IMR-90 (cell line): ENCODE measurements around the gene MECR. TPM values are rescaled to one million over a fixed set of nuclear protein-coding genes. Genes with fewer than 3 reads are reported as not detected.

Source experiments
- ATAC-seq: fragments of 200-7000 bp; cut with Tn5 transposase; 2 replicates; pipeline ENCODE4 v1.9.1; 2020; ENCODE audit warnings: low read depth, mild to moderate bottlenecking, moderate library complexity
- BruUV-seq: library from RNA; stranded (reverse); fragments of 400-500 nt; replicated peaks from 2 replicates; lab custom pipeline; 2021; lab: Mats Ljungman, UMichigan
- CTCF ChIA-PET: fragments of 300-600 bp; formaldehyde crosslinking; extraction: SDS; loops from one replicate; lab custom pipeline; 2021; ENCODE audit warnings: antibody characterized with exemption; lab: Yijun Ruan, JAX
- POLR2A ChIA-PET: fragments of 300-600 bp; sonication (Branson Sonifier 250); formaldehyde crosslinking; loops from one replicate; lab custom pipeline; 2022; ENCODE audit warnings: antibody characterized with exemption; ENCODE audit not compliant: unreplicated experiment; lab: Charles Lee
- DNase-seq: peaks from one replicate; pipeline ENCODE4 v3.0.0; 2013
- H2AFZ ChIP-seq: replicated peaks from 2 replicates; pipeline ENCODE3; 2013; ENCODE audit warnings: low read length, mild to moderate bottlenecking; ENCODE audit not compliant: poor library complexity
- H2AK5ac ChIP-seq: 2 replicates; pipeline ENCODE4 v1.6.1; 2013; ENCODE audit warnings: low read depth, low read length, inconsistent platforms
- H2AK9ac ChIP-seq: replicated peaks from 2 replicates; pipeline ENCODE3; 2013; ENCODE audit warnings: mild to moderate bottlenecking, low read depth, low read length, moderate library complexity; ENCODE audit not compliant: poor library complexity
- H2BK120ac ChIP-seq: 2 replicates; pipeline ENCODE4 v1.6.1; 2013; ENCODE audit warnings: low read depth, low read length, inconsistent platforms
- H2BK15ac ChIP-seq: 3 replicates; pipeline ENCODE4 v1.6.1; 2013; ENCODE audit warnings: low read depth, low read length, inconsistent platforms
- H2BK20ac ChIP-seq: 2 replicates; pipeline ENCODE4 v1.6.1; 2013; ENCODE audit warnings: low read depth, mild to moderate bottlenecking, inconsistent platforms, low read length, moderate library complexity
- H2BK5ac ChIP-seq: 2 replicates; pipeline ENCODE4 v1.6.1; 2013; ENCODE audit warnings: mild to moderate bottlenecking, low read depth, low read length, inconsistent platforms; ENCODE audit not compliant: poor library complexity, severe bottlenecking
- H3K14ac ChIP-seq: replicated peaks from 2 replicates; pipeline ENCODE4 v1.6.1; 2013; ENCODE audit warnings: low read depth, low read length, inconsistent platforms
- H3K18ac ChIP-seq: 2 replicates; pipeline ENCODE4 v1.6.1; 2013; ENCODE audit warnings: low read depth, low read length, control low read depth
- H3K23ac ChIP-seq: 2 replicates; pipeline ENCODE4 v1.6.1; 2013; ENCODE audit warnings: low read depth, low read length, inconsistent platforms
- H3K27ac ChIP-seq: 2 replicates; pipeline ENCODE4 v1.5.1; 2013; ENCODE audit warnings: mild to moderate bottlenecking, control low read depth, low read length; ENCODE audit not compliant: insufficient read depth
- H3K27me3 ChIP-seq: 2 replicates; pipeline ENCODE4 v1.6.1; 2013; ENCODE audit warnings: low read length; ENCODE audit not compliant: control insufficient read depth, insufficient read depth
- H3K36me3 ChIP-seq: 2 replicates; pipeline ENCODE4 v1.6.1; 2013; ENCODE audit warnings: low read length, mixed read lengths; ENCODE audit not compliant: control insufficient read depth, insufficient read depth
- H3K4ac ChIP-seq: 2 replicates; pipeline ENCODE4 v1.6.1; 2013; ENCODE audit warnings: low read depth, low read length, inconsistent platforms
- H3K4me1 ChIP-seq: 2 replicates; pipeline ENCODE4 v1.6.1; 2013; ENCODE audit warnings: low read length, mixed read lengths; ENCODE audit not compliant: control insufficient read depth, insufficient read depth
- H3K4me2 ChIP-seq: 2 replicates; pipeline ENCODE4 v1.6.1; 2013; ENCODE audit warnings: low read depth, mild to moderate bottlenecking, control low read depth, low read length, moderate library complexity
- H3K4me3 ChIP-seq: 2 replicates; pipeline ENCODE4 v1.5.1; 2013; ENCODE audit warnings: low read depth, mild to moderate bottlenecking, control low read depth, low read length, moderate library complexity; ENCODE audit not compliant: insufficient read depth
- H3K56ac ChIP-seq: 2 replicates; pipeline ENCODE4 v1.6.1; 2013; ENCODE audit warnings: low read length, inconsistent platforms; ENCODE audit not compliant: insufficient read depth; ENCODE audit errors: extremely low read depth
- H3K79me1 ChIP-seq, 2 experiments: 2 replicates each; pipeline ENCODE4 v1.6.1; 2013; ENCODE audit warnings: low read length in 2 of 2, inconsistent platforms in 1 of 2, low read depth in 1 of 2
- H3K9ac ChIP-seq: 2 replicates; pipeline ENCODE4 v1.6.1; 2013; ENCODE audit warnings: low read depth, low read length, control low read depth
- H3K9me1 ChIP-seq: 2 replicates; pipeline ENCODE4 v1.6.1; 2013; ENCODE audit warnings: low read length, inconsistent platforms; ENCODE audit not compliant: insufficient read depth
- H3K9me3 ChIP-seq: 2 replicates; pipeline ENCODE4 v1.6.1; 2013; ENCODE audit warnings: low read length; ENCODE audit not compliant: control insufficient read depth, insufficient read depth
- H4K20me1 ChIP-seq: 2 replicates; pipeline ENCODE4 v1.6.1; 2013; ENCODE audit warnings: low read length, inconsistent platforms; ENCODE audit not compliant: insufficient read depth
- H4K5ac ChIP-seq: 2 replicates; pipeline ENCODE4 v1.6.1; 2013; ENCODE audit warnings: mild to moderate bottlenecking, low read depth, low read length, control low read depth
- H4K8ac ChIP-seq, 2 experiments: 2 replicates each; pipeline ENCODE4 v1.6.1; 2013; ENCODE audit warnings: low read depth in 2 of 2, low read length in 2 of 2, control low read depth in 1 of 2, inconsistent platforms in 1 of 2
- H4K91ac ChIP-seq: 2 replicates; pipeline ENCODE4 v1.6.1; 2013; ENCODE audit warnings: low read depth, low read length, inconsistent platforms; ENCODE audit not compliant: insufficient read depth
- CHD1 ChIP-seq: IDR thresholded peaks from 2 replicates; pipeline ENCODE4 v1.6.1; 2012; ENCODE audit warnings: low read depth, low read length, improper control_type of control experiment
- CTCF ChIP-seq: conservative IDR thresholded peaks from 2 replicates; pipeline ENCODE4 v1.5.1; 2012; ENCODE audit warnings: mild to moderate bottlenecking, low read depth, low read length, improper control_type of control experiment
- MAFK ChIP-seq: IDR thresholded peaks from 2 replicates; pipeline ENCODE4 v1.6.1; 2012; ENCODE audit warnings: low read depth, low read length, improper control_type of control experiment
- RAD21 ChIP-seq: IDR thresholded peaks from 2 replicates; pipeline ENCODE4 v1.6.1; 2012; ENCODE audit warnings: low read length, improper control_type of control experiment
- RCOR1 ChIP-seq: IDR thresholded peaks from 2 replicates; pipeline ENCODE4 v1.6.1; 2012; ENCODE audit warnings: mild to moderate bottlenecking, low read length, improper control_type of control experiment; ENCODE audit not compliant: insufficient replicate concordance
- SMC3 ChIP-seq: fragments of 150-350 bp; IDR thresholded peaks from 2 replicates; pipeline ENCODE4 v1.6.1; 2016; ENCODE audit warnings: low read depth, mild to moderate bottlenecking, antibody characterized with exemption, low read length, moderate library complexity
- WGBS, 2 experiments: methylation state at CpG; one replicate each; pipeline versions ENCODE4 v1.1.5 to v1.1.7; 2013; ENCODE audit warnings: missing lambda C conversion rate in 2 of 2; ENCODE audit not compliant: insufficient read length in 1 of 2; ENCODE audit errors: extremely low coverage in 2 of 2; 5-methylcytosine and 5-hydroxymethylcytosine counted together
- dilution Hi-C: fragments of 300-500 bp; cut with HindIII; formaldehyde crosslinking; loops from one replicate; pipeline ENCODE4 v1.14.3; 2018; ENCODE audit warnings: low sequenced_read_pairs; ENCODE audit not compliant: unreplicated experiment
- in situ Hi-C: fragments of 300-500 bp; cut with MboI; formaldehyde crosslinking; loops from 3 replicates; pipeline ENCODE4 v1.14.3; 2019; ENCODE audit warnings: low sequenced_read_pairs, inconsistent platforms, mixed read lengths
- intact Hi-C: fragments of 100-400 bp; cut with micrococcal nuclease; formaldehyde crosslinking; loops from 2 replicates; pipeline ENCODE4 v1.10.0; 2022
- polyA plus RNA-seq, 3 experiments: library from polyadenylated mRNA; depleted of rRNA; stranded (reverse); fragments of >200 nt; gene quantifications; 2 replicates each; pipeline ENCODE4 v1.2.3, GENCODE V29; 2012; ENCODE audit warnings: low replicate concordance in 1 of 3
- total RNA-seq: library from RNA; depleted of rRNA; stranded (reverse); fragments of >200 nt; gene quantifications from 2 replicates; pipeline ENCODE4 v1.2.3, GENCODE V29; 2012
- TF ChIP-seq, protein P1 (sequence below): fragments of 150-350 bp; IDR thresholded peaks from 2 replicates; pipeline ENCODE4 v1.6.1; 2016; ENCODE audit warnings: low read depth, mild to moderate bottlenecking, low read length, moderate library complexity, borderline replicate concordance

The MECR gene
- total and polyA plus RNA-seq, 2 of the 4 experiments (the other 2 are of a cell fraction), result 20.3 to 24.8 TPM

- no peak overlapping the region for H3K4me3 ChIP-seq
- POLR2A ChIA-PET, result no interaction called here
- ATAC-seq (no peak), DNase-seq (no peak)
- peaks cover 3 to 5% of the 10 kb centered on the region in 2 experiments; a peak in 2 of 4 replicates for H3K79me1 ChIP-seq
- no peak overlapping the region for H3K4me2 ChIP-seq
- no peak overlapping the region for H4K5ac ChIP-seq
- WGBS, 2 experiments, result no CpG with 5 or more reads among the region's 11 CpGs
- H3K18ac ChIP-seq, result no peak overlapping the region
- H3K36me3 ChIP-seq, result no peaks in the 10 kb centered on the region
- H2AK9ac ChIP-seq, result peak overlapping the region; percentile 17
- H3K4ac ChIP-seq, result no peak overlapping the region
- CTCF ChIA-PET, result no interaction called here
- H3K23ac ChIP-seq, result 0 out of 2 replicates have a peak overlapping the region, but pooled peaks have one; percentile 56
- H4K8ac ChIP-seq, result no peak overlapping the region
- no peak for TF ChIP-seq RAD21
- no peak for TF ChIP-seq CHD1
- no peak for TF ChIP-seq RCOR1
- TF ChIP-seq, protein P1, sequence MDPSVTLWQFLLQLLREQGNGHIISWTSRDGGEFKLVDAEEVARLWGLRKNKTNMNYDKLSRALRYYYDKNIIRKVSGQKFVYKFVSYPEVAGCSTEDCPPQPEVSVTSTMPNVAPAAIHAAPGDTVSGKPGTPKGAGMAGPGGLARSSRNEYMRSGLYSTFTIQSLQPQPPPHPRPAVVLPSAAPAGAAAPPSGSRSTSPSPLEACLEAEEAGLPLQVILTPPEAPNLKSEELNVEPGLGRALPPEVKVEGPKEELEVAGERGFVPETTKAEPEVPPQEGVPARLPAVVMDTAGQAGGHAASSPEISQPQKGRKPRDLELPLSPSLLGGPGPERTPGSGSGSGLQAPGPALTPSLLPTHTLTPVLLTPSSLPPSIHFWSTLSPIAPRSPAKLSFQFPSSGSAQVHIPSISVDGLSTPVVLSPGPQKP, result no peak
- TF ChIP-seq CTCF, result no peak
- no peak for TF ChIP-seq MAFK
- no peak for TF ChIP-seq SMC3
- H3K4me1 ChIP-seq, result peaks cover 17% of the 10 kb centered on the region
- dilution Hi-C loops, result no loop called here
- no peak overlapping the region for H2BK20ac ChIP-seq
- peak overlapping the region; percentile 13 for H2AFZ ChIP-seq
- in situ Hi-C loops, result loop anchor here (10.0 kb wide), 1 partner anchor 1476 kb away; no protein-coding TSS in a partner anchor
- no peak overlapping the region for H2BK5ac ChIP-seq
- 0 out of 2 replicates have a peak, but pooled peaks cover 3% of the 10 kb centered on the region for H3K9me1 ChIP-seq
- H3K27ac ChIP-seq, result no peak overlapping the region
- peak overlapping the region; percentile 17; the same call in 1 of the 2 replicates for H2AK5ac ChIP-seq
- H2BK120ac ChIP-seq, result peak overlapping the region; percentile 15; the same call in 1 of the 2 replicates
- no peak overlapping the region for H3K9ac ChIP-seq
- H3K9me3 ChIP-seq, result no peaks in the 10 kb centered on the region
- no TSS peak for BruUV-seq
- peaks cover 2% of the 10 kb centered on the region; the same call in 1 of the 2 replicates for H3K27me3 ChIP-seq
- H4K20me1 ChIP-seq, result no peaks in the 10 kb centered on the region
- no peak overlapping the region for H3K14ac ChIP-seq
- H4K91ac ChIP-seq, result no peak overlapping the region
- no peak overlapping the region; the same call in 2 of the 3 replicates for H2BK15ac ChIP-seq
- intact Hi-C loops, result loop anchor here (5.0 kb wide), 1 partner anchor 554 kb away; no protein-coding TSS in a partner anchor
- no peak overlapping the region for H3K56ac ChIP-seq
Measured at GRCh38 chr1:29238620-29239002, 7.9 kb upstream of the MECR start.
